Measurements from ENCODE around the gene TNFSF10.

The TNFSF10 gene

GRCh38 chr3:172530566-172530965, 7.3 kb upstream of the TNFSF10 start:
- TF ChIP-seq CTCF (IDR thresholded peaks at IDR 0.05), result no peak

GRCh38 chr3:172530101-172530561, 6.9 kb upstream of the TNFSF10 start:
- TF ChIP-seq CTCF (IDR thresholded peaks at IDR 0.05), result no peak

GRCh38 chr3:172528677-172529076, 5.4 kb upstream of the TNFSF10 start:
- TF ChIP-seq CTCF (IDR thresholded peaks at IDR 0.05), result no peak

- TF ChIP-seq CTCF (IDR thresholded peaks at IDR 0.05), result no peak
Observed at GRCh38 chr3:172527306-172527705, 4.1 kb upstream of the TNFSF10 start.

- TF ChIP-seq CTCF (IDR thresholded peaks at IDR 0.05), result no peak
Observed at GRCh38 chr3:172525116-172525613, 1.9 kb upstream of the TNFSF10 start.

GRCh38 chr3:172524611-172525010, 1.4 kb upstream of the TNFSF10 start:
- TF ChIP-seq CTCF (IDR thresholded peaks at IDR 0.05), result no peak

- TF ChIP-seq CTCF (IDR thresholded peaks at IDR 0.05), result no peak
Observed at GRCh38 chr3:172520301-172520831, 2.9 kb downstream of the TNFSF10 start.

- TF ChIP-seq CTCF (IDR thresholded peaks at IDR 0.05), result no peak
Observed at GRCh38 chr3:172519740-172520139, 3.5 kb downstream of the TNFSF10 start.

Data from LNCAP (cell line).